Measurements from ENCODE around the gene OR14I1.

DNA sequence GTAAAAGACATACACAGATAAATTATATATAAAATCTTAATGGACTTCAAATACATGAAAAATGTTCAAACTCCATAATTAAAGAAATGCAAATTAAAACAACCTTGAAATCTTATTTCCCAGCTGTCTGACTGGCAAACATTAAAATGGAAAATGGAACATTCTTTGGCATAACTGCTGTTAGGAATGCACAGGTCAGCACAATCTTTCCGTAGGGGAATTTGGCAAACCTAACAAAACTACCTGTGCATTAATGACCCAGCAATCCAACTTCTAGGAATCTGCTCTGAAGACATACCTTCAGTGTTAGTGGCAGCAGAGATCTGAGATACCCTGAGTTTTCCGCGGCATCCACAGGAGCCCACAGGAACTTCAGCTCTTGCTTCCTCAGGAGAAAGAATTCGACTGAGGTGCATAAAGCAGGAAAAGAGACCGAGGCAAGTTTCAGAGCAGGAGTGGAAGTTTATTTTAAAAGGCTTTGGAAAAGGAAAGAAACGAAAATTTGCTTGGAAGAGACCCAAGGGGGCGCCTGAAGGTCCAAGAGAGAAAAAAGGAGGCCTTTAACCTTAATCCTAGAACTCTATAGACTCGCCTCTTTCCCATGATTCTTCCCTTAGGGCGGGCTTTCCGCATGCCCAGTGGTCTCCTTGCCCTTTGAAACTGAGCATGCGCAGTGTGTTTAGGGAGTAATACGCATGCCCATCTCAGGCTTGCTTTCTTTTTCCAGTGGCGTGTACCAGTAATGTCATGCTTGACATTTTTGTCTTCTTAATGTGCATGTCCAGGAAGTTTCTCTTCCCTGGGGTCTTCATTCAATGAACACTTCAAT lies 28.2 kb upstream of the OR14I1 start:
- TF ChIP-seq CTCF (conservative IDR thresholded peaks at IDR 0.05) = no peak
- no peak for TF ChIP-seq EZH2 (IDR thresholded peaks at IDR 0.05; ENCODE audit: low read depth)

All from PC-9 (cell line).